HEK293 (cell line): ENCODE data around the gene MAPK9.

Source experiments
- KLF10 ChIP-seq: fragments of 450-650 bp; IDR thresholded peaks from 2 replicates; pipeline ENCODE4 v1.5.1; 2018; ENCODE audit warnings: missing biosample characterization, mild to moderate bottlenecking, missing genetic modification characterization
- PRDM1 ChIP-seq: fragments of 450-650 bp; formaldehyde crosslinking; IDR thresholded peaks from 2 replicates; pipeline ENCODE4; 2016; ENCODE audit warnings: missing biosample characterization, missing genetic modification characterization
- TRIM28 ChIP-seq: IDR thresholded peaks from 2 replicates; pipeline ENCODE4 v1.6.1; 2011; ENCODE audit warnings: low read length, control low read depth, borderline replicate concordance
- YY1 ChIP-seq: fragments of 450-650 bp; formaldehyde crosslinking; IDR thresholded peaks from 2 replicates; pipeline ENCODE4 v1.5.1; 2018; ENCODE audit warnings: missing biosample characterization, missing genetic modification characterization
- ZBTB17 ChIP-seq: fragments of 450-650 bp; formaldehyde crosslinking; IDR thresholded peaks from 2 replicates; pipeline ENCODE4 v1.5.1; 2016; ENCODE audit warnings: missing biosample characterization, missing genetic modification characterization
- ZBTB21 ChIP-seq: fragments of 450-650 bp; formaldehyde crosslinking; IDR thresholded peaks from 2 replicates; pipeline ENCODE4 v1.5.1; 2017; ENCODE audit warnings: missing biosample characterization, missing genetic modification characterization
- ZNF514 ChIP-seq: fragments of 450-650 bp; formaldehyde crosslinking; IDR thresholded peaks from 2 replicates; pipeline ENCODE4 v1.5.1; 2016; ENCODE audit warnings: missing biosample characterization, missing genetic modification characterization
- ZNF561 ChIP-seq: fragments of 450-650 bp; IDR thresholded peaks from 2 replicates; pipeline ENCODE4 v1.5.1; 2018; ENCODE audit warnings: missing biosample characterization, missing genetic modification characterization, borderline replicate concordance
- ZNF830 ChIP-seq: fragments of 450-650 bp; IDR thresholded peaks from 2 replicates; pipeline ENCODE4 v1.5.0; 2018; ENCODE audit warnings: missing biosample characterization, missing genetic modification characterization, low read depth, mild to moderate bottlenecking, moderate library complexity
- TF ChIP-seq, protein P1 (sequence below): fragments of 450-650 bp; formaldehyde crosslinking; IDR thresholded peaks from 2 replicates; pipeline ENCODE4 v1.5.1; 2016; ENCODE audit warnings: missing biosample characterization, missing genetic modification characterization
- TF ChIP-seq, protein P2 (sequence below): fragments of 450-650 bp; formaldehyde crosslinking; IDR thresholded peaks from 2 replicates; pipeline ENCODE4 v1.5.1; 2017; ENCODE audit warnings: missing biosample characterization, missing genetic modification characterization
- TF ChIP-seq, protein P3 (sequence below): fragments of 450-650 bp; formaldehyde crosslinking; IDR thresholded peaks from 2 replicates; pipeline ENCODE4 v1.5.1; 2016; ENCODE audit warnings: missing biosample characterization, missing genetic modification characterization
- TF ChIP-seq, protein P4 (sequence below): fragments of 450-650 bp; formaldehyde crosslinking; conservative IDR thresholded peaks from 2 replicates; pipeline ENCODE4 v1.5.1; 2016; ENCODE audit warnings: low read depth, missing biosample characterization, missing genetic modification characterization

DNA sequence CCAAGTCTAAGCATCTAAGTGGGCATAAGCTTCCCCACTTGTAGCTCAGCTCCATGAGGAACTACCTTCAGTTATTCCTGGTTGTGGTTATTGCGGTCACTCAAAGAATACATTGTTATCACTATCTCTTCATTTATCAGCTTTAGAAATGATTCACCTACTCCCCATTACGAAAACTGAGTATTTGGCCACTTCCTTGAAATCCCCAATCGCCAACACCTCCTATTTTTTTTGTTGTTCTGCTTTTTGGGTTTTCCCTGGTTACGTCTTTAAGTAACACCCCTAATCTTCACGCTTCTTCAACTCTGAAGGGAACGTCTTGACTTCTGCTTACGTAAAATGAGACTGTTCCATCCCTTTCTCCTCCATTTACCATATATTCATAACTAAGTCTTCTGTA, 20.7 kb downstream of the MAPK9 start:
- no peak for TF ChIP-seq ZNF514 (tag by site-specific recombination)
- TF ChIP-seq, protein P1, sequence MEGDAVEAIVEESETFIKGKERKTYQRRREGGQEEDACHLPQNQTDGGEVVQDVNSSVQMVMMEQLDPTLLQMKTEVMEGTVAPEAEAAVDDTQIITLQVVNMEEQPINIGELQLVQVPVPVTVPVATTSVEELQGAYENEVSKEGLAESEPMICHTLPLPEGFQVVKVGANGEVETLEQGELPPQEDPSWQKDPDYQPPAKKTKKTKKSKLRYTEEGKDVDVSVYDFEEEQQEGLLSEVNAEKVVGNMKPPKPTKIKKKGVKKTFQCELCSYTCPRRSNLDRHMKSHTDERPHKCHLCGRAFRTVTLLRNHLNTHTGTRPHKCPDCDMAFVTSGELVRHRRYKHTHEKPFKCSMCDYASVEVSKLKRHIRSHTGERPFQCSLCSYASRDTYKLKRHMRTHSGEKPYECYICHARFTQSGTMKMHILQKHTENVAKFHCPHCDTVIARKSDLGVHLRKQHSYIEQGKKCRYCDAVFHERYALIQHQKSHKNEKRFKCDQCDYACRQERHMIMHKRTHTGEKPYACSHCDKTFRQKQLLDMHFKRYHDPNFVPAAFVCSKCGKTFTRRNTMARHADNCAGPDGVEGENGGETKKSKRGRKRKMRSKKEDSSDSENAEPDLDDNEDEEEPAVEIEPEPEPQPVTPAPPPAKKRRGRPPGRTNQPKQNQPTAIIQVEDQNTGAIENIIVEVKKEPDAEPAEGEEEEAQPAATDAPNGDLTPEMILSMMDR (tag by site-specific recombination) = no peak
- TF ChIP-seq, protein P2, sequence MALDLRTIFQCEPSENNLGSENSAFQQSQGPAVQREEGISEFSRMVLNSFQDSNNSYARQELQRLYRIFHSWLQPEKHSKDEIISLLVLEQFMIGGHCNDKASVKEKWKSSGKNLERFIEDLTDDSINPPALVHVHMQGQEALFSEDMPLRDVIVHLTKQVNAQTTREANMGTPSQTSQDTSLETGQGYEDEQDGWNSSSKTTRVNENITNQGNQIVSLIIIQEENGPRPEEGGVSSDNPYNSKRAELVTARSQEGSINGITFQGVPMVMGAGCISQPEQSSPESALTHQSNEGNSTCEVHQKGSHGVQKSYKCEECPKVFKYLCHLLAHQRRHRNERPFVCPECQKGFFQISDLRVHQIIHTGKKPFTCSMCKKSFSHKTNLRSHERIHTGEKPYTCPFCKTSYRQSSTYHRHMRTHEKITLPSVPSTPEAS (tag by site-specific recombination) = no peak
- TF ChIP-seq ZNF561 (tag by site-specific recombination) = no peak
- no peak for TF ChIP-seq ZBTB21 (tag by site-specific recombination)
- TF ChIP-seq, protein P3, sequence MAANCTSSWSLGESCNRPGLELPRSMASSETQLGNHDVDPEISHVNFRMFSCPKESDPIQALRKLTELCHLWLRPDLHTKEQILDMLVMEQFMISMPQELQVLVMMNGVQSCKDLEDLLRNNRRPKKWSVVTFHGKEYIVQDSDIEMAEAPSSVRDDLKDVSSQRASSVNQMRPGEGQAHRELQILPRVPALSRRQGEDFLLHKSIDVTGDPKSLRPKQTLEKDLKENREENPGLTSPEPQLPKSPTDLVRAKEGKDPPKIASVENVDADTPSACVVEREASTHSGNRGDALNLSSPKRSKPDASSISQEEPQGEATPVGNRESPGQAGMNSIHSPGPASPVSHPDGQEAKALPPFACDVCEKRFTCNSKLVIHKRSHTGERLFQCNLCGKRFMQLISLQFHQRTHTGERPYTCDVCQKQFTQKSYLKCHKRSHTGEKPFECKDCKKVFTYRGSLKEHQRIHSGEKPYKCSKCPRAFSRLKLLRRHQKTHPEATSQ (tag by site-specific recombination) = no peak
- no peak for TF ChIP-seq ZBTB17
- no peak for TF ChIP-seq PRDM1 (tag by site-specific recombination)
- TF ChIP-seq, protein P4, sequence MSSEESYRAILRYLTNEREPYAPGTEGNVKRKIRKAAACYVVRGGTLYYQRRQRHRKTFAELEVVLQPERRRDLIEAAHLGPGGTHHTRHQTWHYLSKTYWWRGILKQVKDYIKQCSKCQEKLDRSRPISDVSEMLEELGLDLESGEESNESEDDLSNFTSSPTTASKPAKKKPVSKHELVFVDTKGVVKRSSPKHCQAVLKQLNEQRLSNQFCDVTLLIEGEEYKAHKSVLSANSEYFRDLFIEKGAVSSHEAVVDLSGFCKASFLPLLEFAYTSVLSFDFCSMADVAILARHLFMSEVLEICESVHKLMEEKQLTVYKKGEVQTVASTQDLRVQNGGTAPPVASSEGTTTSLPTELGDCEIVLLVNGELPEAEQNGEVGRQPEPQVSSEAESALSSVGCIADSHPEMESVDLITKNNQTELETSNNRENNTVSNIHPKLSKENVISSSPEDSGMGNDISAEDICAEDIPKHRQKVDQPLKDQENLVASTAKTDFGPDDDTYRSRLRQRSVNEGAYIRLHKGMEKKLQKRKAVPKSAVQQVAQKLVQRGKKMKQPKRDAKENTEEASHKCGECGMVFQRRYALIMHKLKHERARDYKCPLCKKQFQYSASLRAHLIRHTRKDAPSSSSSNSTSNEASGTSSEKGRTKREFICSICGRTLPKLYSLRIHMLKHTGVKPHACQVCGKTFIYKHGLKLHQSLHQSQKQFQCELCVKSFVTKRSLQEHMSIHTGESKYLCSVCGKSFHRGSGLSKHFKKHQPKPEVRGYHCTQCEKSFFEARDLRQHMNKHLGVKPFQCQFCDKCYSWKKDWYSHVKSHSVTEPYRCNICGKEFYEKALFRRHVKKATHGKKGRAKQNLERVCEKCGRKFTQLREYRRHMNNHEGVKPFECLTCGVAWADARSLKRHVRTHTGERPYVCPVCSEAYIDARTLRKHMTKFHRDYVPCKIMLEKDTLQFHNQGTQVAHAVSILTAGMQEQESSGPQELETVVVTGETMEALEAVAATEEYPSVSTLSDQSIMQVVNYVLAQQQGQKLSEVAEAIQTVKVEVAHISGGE = no peak
- no peak for TF ChIP-seq KLF10 (tag by site-specific recombination)
- no peak for TF ChIP-seq TRIM28
- TF ChIP-seq YY1 = no peak
- no peak for TF ChIP-seq ZNF830 (tag by site-specific recombination)
